HepG2 (cell line): Measurements from ENCODE around the gene ZDHHC7. TPM values are rescaled to one million over a fixed set of nuclear protein-coding genes. Genes with fewer than 3 reads are reported as not detected.
A peak's percentile ranks its signal among the peaks of the same experiment; 100 is the strongest.

ENCODE experiments used
- CBX5 ChIP-seq: sonication (generic); formaldehyde crosslinking; IDR thresholded peaks from 2 replicates; pipeline ENCODE4 v1.4.0; 2020; ENCODE audit warnings: missing genetic modification reagents, borderline replicate concordance
- EEA1 ChIP-seq: sonication (generic); formaldehyde crosslinking; IDR thresholded peaks from 2 replicates; pipeline ENCODE4 v1.5.1; 2020; ENCODE audit warnings: mild to moderate bottlenecking, missing genetic modification reagents, borderline replicate concordance
- ERF ChIP-seq: IDR thresholded peaks from 2 replicates; pipeline ENCODE4 v1.6.1; 2018; ENCODE audit warnings: missing biosample characterization, missing genetic modification reagents
- FOXC1 ChIP-seq: sonication (generic); formaldehyde crosslinking; IDR thresholded peaks from 2 replicates; pipeline ENCODE4 v1.8.0; 2022; ENCODE audit warnings: mild to moderate bottlenecking, missing genetic modification reagents, borderline replicate concordance
- HNRNPH1 ChIP-seq: fragments of 200-400 bp; formaldehyde crosslinking; optimal IDR thresholded peaks from 2 replicates; pipeline ENCODE3; 2017; ENCODE audit warnings: mild to moderate bottlenecking, low read depth, low read length
- HOXD1 ChIP-seq: sonication (generic); formaldehyde crosslinking; IDR thresholded peaks from 2 replicates; pipeline ENCODE4 v1.5.0; 2020; ENCODE audit warnings: missing genetic modification reagents
- MEIS2 ChIP-seq: sonication (generic); formaldehyde crosslinking; IDR thresholded peaks from 2 replicates; pipeline ENCODE4 v1.9.0; 2021; ENCODE audit warnings: mild to moderate bottlenecking, missing genetic modification reagents
- PAWR ChIP-seq: sonication (generic); formaldehyde crosslinking; IDR thresholded peaks from 2 replicates; pipeline ENCODE4 v1.4.0; 2020; ENCODE audit warnings: missing genetic modification reagents, mild to moderate bottlenecking, borderline replicate concordance
- POGZ ChIP-seq: sonication (generic); formaldehyde crosslinking; IDR thresholded peaks from 2 replicates; pipeline ENCODE4 v1.4.0; 2020; ENCODE audit warnings: mild to moderate bottlenecking, missing genetic modification reagents
- RFX3 ChIP-seq: IDR thresholded peaks from 2 replicates; pipeline ENCODE4 v1.6.1; 2016; ENCODE audit warnings: missing biosample characterization, missing genetic modification reagents
- SCMH1 ChIP-seq: sonication (generic); formaldehyde crosslinking; IDR thresholded peaks from 2 replicates; pipeline ENCODE4 v1.9.0; 2021; ENCODE audit warnings: missing genetic modification reagents, mild to moderate bottlenecking, borderline replicate concordance
- SETDB1 ChIP-seq: sonication (generic); formaldehyde crosslinking; IDR thresholded peaks from 2 replicates; pipeline ENCODE4 v1.5.1; 2020; ENCODE audit warnings: missing genetic modification reagents, mild to moderate bottlenecking, borderline replicate concordance
- SMAD1 ChIP-seq: sonication (generic); formaldehyde crosslinking; IDR thresholded peaks from 2 replicates; pipeline ENCODE4 v1.4.0; 2020; ENCODE audit warnings: missing genetic modification reagents, low read depth, mild to moderate bottlenecking, borderline replicate concordance
- SRSF1 ChIP-seq: fragments of 200-400 bp; formaldehyde crosslinking; optimal IDR thresholded peaks from 2 replicates; pipeline ENCODE3; 2017; ENCODE audit warnings: mild to moderate bottlenecking, low read depth, low read length, moderate library complexity
- ZNF124 ChIP-seq: sonication (generic); formaldehyde crosslinking; IDR thresholded peaks from 2 replicates; pipeline ENCODE4 v1.4.0; 2020; ENCODE audit warnings: missing genetic modification reagents
- ZNF549 ChIP-seq: sonication (generic); formaldehyde crosslinking; IDR thresholded peaks from 2 replicates; pipeline ENCODE4 v1.5.0; 2020; ENCODE audit warnings: missing genetic modification reagents
- ZNF614 ChIP-seq: IDR thresholded peaks from 2 replicates; pipeline ENCODE4 v1.6.1; 2018; ENCODE audit warnings: missing biosample characterization, missing genetic modification reagents, inconsistent platforms, borderline replicate concordance
- ZNF615 ChIP-seq: sonication (generic); formaldehyde crosslinking; IDR thresholded peaks from 2 replicates; pipeline ENCODE4 v1.5.0; 2020; ENCODE audit warnings: mild to moderate bottlenecking, missing genetic modification reagents, borderline replicate concordance
- ZNF720 ChIP-seq: sonication (generic); formaldehyde crosslinking; IDR thresholded peaks from 2 replicates; pipeline ENCODE4 v1.4.0; 2020; ENCODE audit warnings: missing genetic modification reagents
- ZNF747 ChIP-seq: sonication (generic); formaldehyde crosslinking; IDR thresholded peaks from 2 replicates; pipeline ENCODE4 v1.8.1; 2023; ENCODE audit warnings: missing genetic modification reagents, mild to moderate bottlenecking, borderline replicate concordance
- ZSCAN22 ChIP-seq: sonication (generic); formaldehyde crosslinking; IDR thresholded peaks from 2 replicates; pipeline ENCODE4 v1.4.0; 2020; ENCODE audit warnings: mild to moderate bottlenecking, missing genetic modification reagents
- polyA plus RNA-seq, 8 experiments: library from polyadenylated mRNA; depleted of rRNA in 3 of 8; stranded (reverse) in 7 of 8; unstranded in 1 of 8; fragments of >200 nt; fragmentation: Illumina TruSeq in 4 of 8; extraction: Trizol in 4 of 8; gene quantifications; 2 replicates each; pipeline versions ENCODE4 v1.2.1 to v1.2.3, GENCODE V29; 2011 to 2016; ENCODE audit warnings: low read depth in 4 of 8, missing spikeins in 1 of 8, mixed read lengths in 1 of 8; ENCODE audit not compliant: insufficient read depth in 1 of 8
- total RNA-seq, 5 experiments: library from RNA; depleted of rRNA; stranded (reverse); fragments of >200 nt; fragmentation: Illumina TruSeq; extraction: Trizol; gene quantifications; 2 replicates each; pipeline ENCODE4 v1.2.3, GENCODE V29; 2016; ENCODE audit warnings: low read depth in 1 of 5
- TF ChIP-seq, protein P1 (sequence below): sonication (generic); formaldehyde crosslinking; IDR thresholded peaks from 2 replicates; pipeline ENCODE4 v1.8.1; 2023; ENCODE audit warnings: mild to moderate bottlenecking, missing genetic modification reagents
- TF ChIP-seq, protein P2 (sequence below): sonication (generic); formaldehyde crosslinking; IDR thresholded peaks from 2 replicates; pipeline ENCODE4 v1.4.0; 2020; ENCODE audit warnings: missing genetic modification reagents
- TF ChIP-seq, protein P3 (sequence below), 2 experiments: IDR thresholded peaks; 2 replicates each; pipeline ENCODE4 v1.6.1; 2011 to 2012; ENCODE audit warnings: low read length in 2 of 2, borderline replicate concordance in 1 of 2, low read depth in 1 of 2, mild to moderate bottlenecking in 1 of 2, moderate library complexity in 1 of 2

Gene ZDHHC7
- total and polyA plus RNA-seq, 2 of the 13 experiments (the other 11 are each of a cell fraction or from before 2014, with no cell fraction given), result 46.8 to 67.6 TPM

GRCh38 chr16:84976644-84977400 lies 34.5 kb downstream of the ZDHHC7 start (continued):
- TF ChIP-seq EEA1 (CRISPR knock-in tag), result no peak
- TF ChIP-seq ZNF614 (CRISPR knock-in tag), result peak; percentile 89; the same call in 1 of the 2 replicates
- TF ChIP-seq SETDB1 (CRISPR knock-in tag), result no peak
- TF ChIP-seq ZNF549, result no peak
- TF ChIP-seq, protein P1, sequence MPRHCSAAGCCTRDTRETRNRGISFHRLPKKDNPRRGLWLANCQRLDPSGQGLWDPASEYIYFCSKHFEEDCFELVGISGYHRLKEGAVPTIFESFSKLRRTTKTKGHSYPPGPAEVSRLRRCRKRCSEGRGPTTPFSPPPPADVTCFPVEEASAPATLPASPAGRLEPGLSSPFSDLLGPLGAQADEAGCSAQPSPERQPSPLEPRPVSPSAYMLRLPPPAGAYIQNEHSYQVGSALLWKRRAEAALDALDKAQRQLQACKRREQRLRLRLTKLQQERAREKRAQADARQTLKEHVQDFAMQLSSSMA (CRISPR knock-in tag), result 0 out of 2 replicates have a peak, but pooled peaks have one; percentile 49
- no peak for TF ChIP-seq SCMH1 (CRISPR knock-in tag)
- no peak for TF ChIP-seq ZSCAN22 (CRISPR knock-in tag)
- TF ChIP-seq ZNF747 (CRISPR knock-in tag), result peak; percentile 21; the same call in 1 of the 2 replicates
- TF ChIP-seq ZNF124 (CRISPR knock-in tag), result peak; percentile 78; the same call in 1 of the 2 replicates
- no peak for TF ChIP-seq SMAD1 (CRISPR knock-in tag)
- TF ChIP-seq POGZ (CRISPR knock-in tag), result 0 out of 2 replicates have a peak, but pooled peaks have one; percentile 30
- no peak for TF ChIP-seq PAWR (CRISPR knock-in tag)
- TF ChIP-seq ERF (CRISPR knock-in tag), result peak; percentile 37; the same call in 1 of the 2 replicates
- TF ChIP-seq, protein P2, sequence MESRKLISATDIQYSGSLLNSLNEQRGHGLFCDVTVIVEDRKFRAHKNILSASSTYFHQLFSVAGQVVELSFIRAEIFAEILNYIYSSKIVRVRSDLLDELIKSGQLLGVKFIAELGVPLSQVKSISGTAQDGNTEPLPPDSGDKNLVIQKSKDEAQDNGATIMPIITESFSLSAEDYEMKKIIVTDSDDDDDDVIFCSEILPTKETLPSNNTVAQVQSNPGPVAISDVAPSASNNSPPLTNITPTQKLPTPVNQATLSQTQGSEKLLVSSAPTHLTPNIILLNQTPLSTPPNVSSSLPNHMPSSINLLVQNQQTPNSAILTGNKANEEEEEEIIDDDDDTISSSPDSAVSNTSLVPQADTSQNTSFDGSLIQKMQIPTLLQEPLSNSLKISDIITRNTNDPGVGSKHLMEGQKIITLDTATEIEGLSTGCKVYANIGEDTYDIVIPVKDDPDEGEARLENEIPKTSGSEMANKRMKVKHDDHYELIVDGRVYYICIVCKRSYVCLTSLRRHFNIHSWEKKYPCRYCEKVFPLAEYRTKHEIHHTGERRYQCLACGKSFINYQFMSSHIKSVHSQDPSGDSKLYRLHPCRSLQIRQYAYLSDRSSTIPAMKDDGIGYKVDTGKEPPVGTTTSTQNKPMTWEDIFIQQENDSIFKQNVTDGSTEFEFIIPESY (CRISPR knock-in tag), result peak; percentile 78
- TF ChIP-seq ZNF720, result no peak
- TF ChIP-seq CBX5 (CRISPR knock-in tag), result peak; percentile 45; the same call in 1 of the 2 replicates
- 0 out of 2 replicates have a peak, but pooled peaks have one; percentile 28 for TF ChIP-seq MEIS2
- peak; percentile 41 for TF ChIP-seq HNRNPH1
- TF ChIP-seq SRSF1, result no peak
- TF ChIP-seq RFX3, result no peak
- TF ChIP-seq HOXD1 (CRISPR knock-in tag), result no peak
- TF ChIP-seq ZNF615 (CRISPR knock-in tag), result no peak
- TF ChIP-seq, protein P3, sequence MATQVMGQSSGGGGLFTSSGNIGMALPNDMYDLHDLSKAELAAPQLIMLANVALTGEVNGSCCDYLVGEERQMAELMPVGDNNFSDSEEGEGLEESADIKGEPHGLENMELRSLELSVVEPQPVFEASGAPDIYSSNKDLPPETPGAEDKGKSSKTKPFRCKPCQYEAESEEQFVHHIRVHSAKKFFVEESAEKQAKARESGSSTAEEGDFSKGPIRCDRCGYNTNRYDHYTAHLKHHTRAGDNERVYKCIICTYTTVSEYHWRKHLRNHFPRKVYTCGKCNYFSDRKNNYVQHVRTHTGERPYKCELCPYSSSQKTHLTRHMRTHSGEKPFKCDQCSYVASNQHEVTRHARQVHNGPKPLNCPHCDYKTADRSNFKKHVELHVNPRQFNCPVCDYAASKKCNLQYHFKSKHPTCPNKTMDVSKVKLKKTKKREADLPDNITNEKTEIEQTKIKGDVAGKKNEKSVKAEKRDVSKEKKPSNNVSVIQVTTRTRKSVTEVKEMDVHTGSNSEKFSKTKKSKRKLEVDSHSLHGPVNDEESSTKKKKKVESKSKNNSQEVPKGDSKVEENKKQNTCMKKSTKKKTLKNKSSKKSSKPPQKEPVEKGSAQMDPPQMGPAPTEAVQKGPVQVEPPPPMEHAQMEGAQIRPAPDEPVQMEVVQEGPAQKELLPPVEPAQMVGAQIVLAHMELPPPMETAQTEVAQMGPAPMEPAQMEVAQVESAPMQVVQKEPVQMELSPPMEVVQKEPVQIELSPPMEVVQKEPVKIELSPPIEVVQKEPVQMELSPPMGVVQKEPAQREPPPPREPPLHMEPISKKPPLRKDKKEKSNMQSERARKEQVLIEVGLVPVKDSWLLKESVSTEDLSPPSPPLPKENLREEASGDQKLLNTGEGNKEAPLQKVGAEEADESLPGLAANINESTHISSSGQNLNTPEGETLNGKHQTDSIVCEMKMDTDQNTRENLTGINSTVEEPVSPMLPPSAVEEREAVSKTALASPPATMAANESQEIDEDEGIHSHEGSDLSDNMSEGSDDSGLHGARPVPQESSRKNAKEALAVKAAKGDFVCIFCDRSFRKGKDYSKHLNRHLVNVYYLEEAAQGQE (IDR thresholded peaks at IDR 0.05; ENCODE audit: borderline replicate concordance in 1 of 2, low read depth in 1 of 2, low read length in 2 of 2), result no peak
- 0 out of 2 replicates have a peak, but pooled peaks have one; percentile 50 for TF ChIP-seq FOXC1 (CRISPR knock-in tag)
